ENCODE measurements around the gene RMI2.

GRCh38 chr16:11379420-11379819 lies 34.2 kb downstream of the RMI2 start:
- TF ChIP-seq POLR2A (IDR thresholded peaks at IDR 0.05), result no peak
- no peak for TF ChIP-seq CTCF (IDR thresholded peaks at IDR 0.05)
- TF ChIP-seq POLR2AphosphoS5 (IDR thresholded peaks at IDR 0.05), result peak in 1 of 3 donors; percentile 11

Measured in breast epithelium (tissue), 3 donors.